ENCODE data around the gene SLC38A9.

GRCh38 chr5:55593115-55593472, 119.0 kb downstream of the SLC38A9 start:
- TF ChIP-seq CTCF (optimal IDR thresholded peaks at IDR 0.05 in 1 of 3, IDR thresholded peaks at IDR 0.05 in 1 of 3, conservative IDR thresholded peaks at IDR 0.05 in 1 of 3; ENCODE audit: extremely low read depth in 1 of 3, insufficient read depth in 2 of 3, low read length in 3 of 3), result no peak
- TF ChIP-seq EZH2 (IDR thresholded peaks at IDR 0.05; ENCODE audit: low read length), result no peak

All from keratinocyte (primary cell).